Measurements from ENCODE around the gene UBAC2. TPM values are rescaled to one million over a fixed set of nuclear protein-coding genes. Genes with fewer than 3 reads are reported as not detected.

UBAC2 gene
- polyA plus RNA-seq, 1 experiment: 71.4 TPM

GRCh38 chr13:99157046-99157445, 43.6 kb upstream of the UBAC2 start:
- H3K27me3 ChIP-seq (ENCODE audit: control insufficient read depth, insufficient read depth, low read length): peaks cover 18% of the 10 kb centered on the region
- no peaks in the 10 kb centered on the region for H3K9me3 ChIP-seq (ENCODE audit: control insufficient read depth, insufficient read depth, low read length)
- CTCF ChIA-PET: no interaction called here
- no peak overlapping the region for H3K27ac ChIP-seq (ENCODE audit: low read depth, low read length)
- no peak for DNase-seq (ENCODE audit: low read depth, low spot score)
- TF ChIP-seq, protein P1, sequence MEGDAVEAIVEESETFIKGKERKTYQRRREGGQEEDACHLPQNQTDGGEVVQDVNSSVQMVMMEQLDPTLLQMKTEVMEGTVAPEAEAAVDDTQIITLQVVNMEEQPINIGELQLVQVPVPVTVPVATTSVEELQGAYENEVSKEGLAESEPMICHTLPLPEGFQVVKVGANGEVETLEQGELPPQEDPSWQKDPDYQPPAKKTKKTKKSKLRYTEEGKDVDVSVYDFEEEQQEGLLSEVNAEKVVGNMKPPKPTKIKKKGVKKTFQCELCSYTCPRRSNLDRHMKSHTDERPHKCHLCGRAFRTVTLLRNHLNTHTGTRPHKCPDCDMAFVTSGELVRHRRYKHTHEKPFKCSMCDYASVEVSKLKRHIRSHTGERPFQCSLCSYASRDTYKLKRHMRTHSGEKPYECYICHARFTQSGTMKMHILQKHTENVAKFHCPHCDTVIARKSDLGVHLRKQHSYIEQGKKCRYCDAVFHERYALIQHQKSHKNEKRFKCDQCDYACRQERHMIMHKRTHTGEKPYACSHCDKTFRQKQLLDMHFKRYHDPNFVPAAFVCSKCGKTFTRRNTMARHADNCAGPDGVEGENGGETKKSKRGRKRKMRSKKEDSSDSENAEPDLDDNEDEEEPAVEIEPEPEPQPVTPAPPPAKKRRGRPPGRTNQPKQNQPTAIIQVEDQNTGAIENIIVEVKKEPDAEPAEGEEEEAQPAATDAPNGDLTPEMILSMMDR (IDR thresholded peaks at IDR 0.05; ENCODE audit: low read depth, low read length): no peak
- H3K4me3 ChIP-seq (ENCODE audit: low read depth, low read length): no peak overlapping the region
- POLR2A ChIA-PET: no interaction called here

GRCh38 chr13:99158846-99159245, 41.8 kb upstream of the UBAC2 start:
- H3K9me3 ChIP-seq (ENCODE audit: control insufficient read depth, insufficient read depth, low read length): no peaks in the 10 kb centered on the region
- TF ChIP-seq, protein P1 (IDR thresholded peaks at IDR 0.05; ENCODE audit: low read depth, low read length): no peak
- DNase-seq (ENCODE audit: low read depth, low spot score): no peak
- ChIA-PET POLR2A (no interaction called here), CTCF (no interaction called here)
- peaks cover 25% of the 10 kb centered on the region for H3K27me3 ChIP-seq (ENCODE audit: control insufficient read depth, insufficient read depth, low read length)
- no peak overlapping the region for H3K4me3 ChIP-seq (ENCODE audit: low read depth, low read length)
- H3K27ac ChIP-seq (ENCODE audit: low read depth, low read length): no peak overlapping the region

DNA sequence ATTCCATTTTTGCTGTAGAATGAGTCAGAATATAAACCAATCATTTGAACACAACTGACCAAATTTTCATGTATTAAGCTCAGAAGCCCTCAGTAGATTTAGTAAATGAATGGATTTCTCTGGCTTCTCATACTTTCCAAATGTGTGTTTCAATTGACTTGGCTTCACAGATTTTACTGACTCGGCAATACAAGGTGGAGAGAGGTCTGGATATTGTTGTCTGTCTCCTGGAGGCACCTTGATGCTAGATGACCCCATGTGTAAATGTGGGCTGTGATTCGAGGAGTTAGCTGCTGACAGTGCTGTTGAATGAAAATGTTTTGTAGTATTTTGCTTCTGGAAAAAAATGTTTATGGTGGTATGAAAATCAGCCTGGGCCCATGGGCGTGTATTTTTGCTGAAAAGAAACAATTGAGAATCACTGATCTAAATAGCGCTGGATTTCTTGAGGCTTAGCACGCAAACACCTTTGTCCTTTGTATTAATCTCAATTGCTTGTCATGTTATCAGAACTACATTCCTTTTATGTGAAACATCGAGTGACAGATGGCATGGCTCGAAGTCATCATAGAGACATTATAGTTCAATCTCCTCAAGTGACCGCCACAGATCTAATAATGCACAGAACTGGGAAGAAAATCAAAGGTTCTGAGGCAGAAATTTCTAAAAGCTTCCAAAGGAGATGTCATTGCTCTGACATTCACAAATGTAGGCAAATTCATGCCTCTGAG, 41.2 kb upstream of the UBAC2 start:
- TF ChIP-seq, protein P1 (IDR thresholded peaks at IDR 0.05; ENCODE audit: low read depth, low read length): no peak
- ChIA-PET POLR2A (no interaction called here), CTCF (no interaction called here)
- peaks cover 25% of the 10 kb centered on the region for H3K27me3 ChIP-seq (ENCODE audit: control insufficient read depth, insufficient read depth, low read length)
- DNase-seq (ENCODE audit: low read depth, low spot score): no peak
- H3K4me3 ChIP-seq (ENCODE audit: low read depth, low read length): no peak overlapping the region
- H3K9me3 ChIP-seq (ENCODE audit: control insufficient read depth, insufficient read depth, low read length): no peaks in the 10 kb centered on the region
- H3K27ac ChIP-seq (ENCODE audit: low read depth, low read length): no peak overlapping the region

GRCh38 chr13:99160415-99160814, 40.2 kb upstream of the UBAC2 start:
- POLR2A ChIA-PET: no interaction called here

DNA sequence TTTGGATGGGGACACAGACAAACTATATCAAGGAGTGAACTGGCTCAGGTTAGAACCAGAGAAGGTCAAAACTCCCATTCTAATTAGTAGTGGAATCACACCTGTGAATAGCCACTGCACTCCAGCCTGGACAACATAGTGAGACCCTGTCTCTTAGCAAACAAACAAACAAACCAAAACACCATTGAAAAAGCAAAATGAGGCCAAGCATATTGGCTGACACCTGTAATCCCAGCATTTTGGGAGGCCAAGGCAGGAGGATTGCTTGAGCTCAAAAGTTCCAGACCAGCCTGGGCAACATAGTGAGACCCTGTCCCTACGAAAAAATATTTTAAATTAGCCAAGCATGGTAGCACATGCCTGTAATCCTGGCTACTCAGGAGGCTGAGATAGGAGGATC, 39.1 kb upstream of the UBAC2 start:
- TF ChIP-seq, protein P1 (IDR thresholded peaks at IDR 0.05; ENCODE audit: low read depth, low read length): no peak
- DNase-seq (ENCODE audit: low read depth, low spot score): no peak
- CTCF ChIA-PET: no interaction called here
- Histone ChIP-seq H3K9me3 (ENCODE audit: control insufficient read depth, insufficient read depth, low read length) (no peaks in the 10 kb centered on the region), H3K4me3 (ENCODE audit: low read depth, low read length) (no peak overlapping the region), H3K27ac (ENCODE audit: low read depth, low read length) (no peak overlapping the region), H3K27me3 (ENCODE audit: control insufficient read depth, insufficient read depth, low read length) (peaks cover 25% of the 10 kb centered on the region)
- POLR2A ChIA-PET: no interaction called here

More at GRCh38 chr13:99160415-99160814, 40.2 kb upstream of the UBAC2 start:
- Histone ChIP-seq H3K27ac (ENCODE audit: low read depth, low read length) (no peak overlapping the region), H3K4me3 (ENCODE audit: low read depth, low read length) (no peak overlapping the region), H3K9me3 (ENCODE audit: control insufficient read depth, insufficient read depth, low read length) (no peaks in the 10 kb centered on the region), H3K27me3 (ENCODE audit: control insufficient read depth, insufficient read depth, low read length) (peaks cover 25% of the 10 kb centered on the region)
- TF ChIP-seq, protein P1 (IDR thresholded peaks at IDR 0.05; ENCODE audit: low read depth, low read length): no peak
- DNase-seq (ENCODE audit: low read depth, low spot score): no peak
- CTCF ChIA-PET: no interaction called here

Data from AG04450 (cell line).